ENCODE data around the gene DOK6.

Gene DOK6

GRCh38 chr18:69435000-69435399 lies 34.3 kb downstream of the DOK6 start:
- DNase-seq (ENCODE audit: low read depth) = no peak

GRCh38 chr18:69444221-69444620 lies 43.5 kb downstream of the DOK6 start:
- no peak for DNase-seq (ENCODE audit: low read depth)

- no peak for DNase-seq (ENCODE audit: low read depth)
Measured at GRCh38 chr18:69447886-69448285, 47.2 kb downstream of the DOK6 start.

GRCh38 chr18:69455125-69455524 lies 54.4 kb downstream of the DOK6 start:
- no peak for DNase-seq (ENCODE audit: low read depth)

GRCh38 chr18:69469444-69469919 lies 68.8 kb downstream of the DOK6 start:
- no peak for DNase-seq (ENCODE audit: low read depth)

- DNase-seq (ENCODE audit: low read depth) = no peak
Measured at GRCh38 chr18:69480460-69480859, 79.8 kb downstream of the DOK6 start.

GRCh38 chr18:69483574-69483973 lies 82.9 kb downstream of the DOK6 start:
- DNase-seq (ENCODE audit: low read depth) = no peak

- no peak for DNase-seq (ENCODE audit: low read depth)
Measured at GRCh38 chr18:69484699-69485396, 84.2 kb downstream of the DOK6 start.

- no peak for DNase-seq (ENCODE audit: low read depth)
Measured at GRCh38 chr18:69487488-69488394, 87.1 kb downstream of the DOK6 start.

GRCh38 chr18:69490072-69490471 lies 89.4 kb downstream of the DOK6 start:
- DNase-seq (ENCODE audit: low read depth) = no peak

- DNase-seq (ENCODE audit: low read depth) = no peak
Measured at GRCh38 chr18:69490813-69491212, 90.1 kb downstream of the DOK6 start.

- DNase-seq (ENCODE audit: low read depth) = no peak
Measured at GRCh38 chr18:69491576-69491975, 90.9 kb downstream of the DOK6 start.

GRCh38 chr18:69492861-69493260 lies 92.2 kb downstream of the DOK6 start:
- no peak for DNase-seq (ENCODE audit: low read depth)

GRCh38 chr18:69494841-69495240 lies 94.2 kb downstream of the DOK6 start:
- no peak for DNase-seq (ENCODE audit: low read depth)

GRCh38 chr18:69495338-69495737 lies 94.7 kb downstream of the DOK6 start:
- no peak for DNase-seq (ENCODE audit: low read depth)

- no peak for DNase-seq (ENCODE audit: low read depth)
Measured at GRCh38 chr18:69495841-69496533, 95.3 kb downstream of the DOK6 start.

- no peak for DNase-seq (ENCODE audit: low read depth)
Measured at GRCh38 chr18:69518989-69519388, 118.3 kb downstream of the DOK6 start.

- DNase-seq (ENCODE audit: low read depth) = no peak
Measured at GRCh38 chr18:69523582-69523981, 122.9 kb downstream of the DOK6 start.

GRCh38 chr18:69528435-69528834 lies 127.7 kb downstream of the DOK6 start:
- no peak for DNase-seq (ENCODE audit: low read depth)

GRCh38 chr18:69529151-69529550 lies 128.5 kb downstream of the DOK6 start:
- no peak for DNase-seq (ENCODE audit: low read depth)

GRCh38 chr18:69531973-69532372 lies 131.3 kb downstream of the DOK6 start:
- no peak for DNase-seq (ENCODE audit: low read depth)

- no peak for DNase-seq (ENCODE audit: low read depth)
Measured at GRCh38 chr18:69537183-69537582, 136.5 kb downstream of the DOK6 start.

GRCh38 chr18:69538849-69539248 lies 138.2 kb downstream of the DOK6 start:
- no peak for DNase-seq (ENCODE audit: low read depth)
